ENCODE results near the gene UBTD1.

DNA sequence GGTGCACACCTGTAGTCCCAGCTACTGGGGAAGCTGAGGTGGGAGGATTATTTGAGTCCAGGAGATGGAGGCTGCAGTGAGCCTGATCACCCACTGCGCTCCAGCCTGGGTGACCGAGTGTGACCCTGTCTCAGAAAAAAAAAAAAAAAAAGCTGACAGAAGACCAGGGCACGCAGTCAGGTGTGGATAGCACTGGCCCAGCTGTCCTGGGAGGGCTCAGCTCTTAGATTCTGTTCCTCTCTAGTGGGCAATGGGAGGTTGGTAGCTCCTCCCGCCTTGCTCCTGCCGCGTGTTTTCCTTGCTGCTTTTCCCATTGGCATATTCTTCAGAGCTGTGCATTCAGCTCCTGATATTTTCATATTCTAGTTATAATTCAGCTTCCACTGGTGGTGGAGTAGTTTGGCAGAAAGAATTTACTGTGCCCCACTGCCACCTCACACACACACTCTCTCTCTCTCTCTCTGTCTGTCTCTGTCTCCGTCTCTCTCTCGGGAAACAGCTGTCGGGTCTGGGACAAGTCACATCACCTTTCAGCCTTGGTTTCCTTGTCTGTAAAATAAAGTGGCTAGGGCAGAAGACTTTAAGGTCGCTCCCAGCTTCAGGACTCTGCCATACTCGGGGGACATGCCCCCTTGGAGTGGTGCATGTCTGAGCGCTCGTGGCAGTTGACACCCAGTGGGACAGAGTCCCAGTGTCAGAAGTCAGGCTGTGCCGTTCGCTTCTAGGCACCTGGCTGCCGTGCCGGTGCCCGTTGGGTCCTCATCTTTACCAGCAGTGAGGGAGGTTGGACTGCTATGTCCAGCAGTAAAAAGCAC, 47.9 kb downstream of the UBTD1 start:
- TF ChIP-seq, protein P1, sequence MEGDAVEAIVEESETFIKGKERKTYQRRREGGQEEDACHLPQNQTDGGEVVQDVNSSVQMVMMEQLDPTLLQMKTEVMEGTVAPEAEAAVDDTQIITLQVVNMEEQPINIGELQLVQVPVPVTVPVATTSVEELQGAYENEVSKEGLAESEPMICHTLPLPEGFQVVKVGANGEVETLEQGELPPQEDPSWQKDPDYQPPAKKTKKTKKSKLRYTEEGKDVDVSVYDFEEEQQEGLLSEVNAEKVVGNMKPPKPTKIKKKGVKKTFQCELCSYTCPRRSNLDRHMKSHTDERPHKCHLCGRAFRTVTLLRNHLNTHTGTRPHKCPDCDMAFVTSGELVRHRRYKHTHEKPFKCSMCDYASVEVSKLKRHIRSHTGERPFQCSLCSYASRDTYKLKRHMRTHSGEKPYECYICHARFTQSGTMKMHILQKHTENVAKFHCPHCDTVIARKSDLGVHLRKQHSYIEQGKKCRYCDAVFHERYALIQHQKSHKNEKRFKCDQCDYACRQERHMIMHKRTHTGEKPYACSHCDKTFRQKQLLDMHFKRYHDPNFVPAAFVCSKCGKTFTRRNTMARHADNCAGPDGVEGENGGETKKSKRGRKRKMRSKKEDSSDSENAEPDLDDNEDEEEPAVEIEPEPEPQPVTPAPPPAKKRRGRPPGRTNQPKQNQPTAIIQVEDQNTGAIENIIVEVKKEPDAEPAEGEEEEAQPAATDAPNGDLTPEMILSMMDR (IDR thresholded peaks at IDR 0.05; ENCODE audit: insufficient read depth, low read length, poor library complexity, severe bottlenecking) = no peak
- no peak for TF ChIP-seq EZH2phosphoT487 (conservative IDR thresholded peaks at IDR 0.05; ENCODE audit: low read length)

Data from SU-DHL-6 (cell line).